Mesendoderm (in vitro differentiated cells): Measurements from ENCODE around the gene LTV1.
A peak's percentile ranks its signal among the peaks of the same experiment; 100 is the strongest.

ENCODE experiments used
- DNase-seq: peaks from one replicate; pipeline ENCODE4 v3.0.0; 2013
- H2AK5ac ChIP-seq: 2 replicates; pipeline ENCODE4 v1.6.1; 2013; ENCODE audit warnings: low read length, inconsistent platforms
- H2BK120ac ChIP-seq: 2 replicates; pipeline ENCODE4 v1.6.1; 2013; ENCODE audit warnings: low read depth, mild to moderate bottlenecking, low read length, moderate library complexity, mixed read lengths
- H2BK15ac ChIP-seq: replicated peaks from 2 replicates; pipeline ENCODE4 v1.6.1; 2013; ENCODE audit warnings: low read depth, mild to moderate bottlenecking, moderate library complexity
- H2BK5ac ChIP-seq: 2 replicates; pipeline ENCODE4 v1.6.1; 2013; ENCODE audit warnings: low read length, inconsistent platforms
- H3K18ac ChIP-seq: 2 replicates; pipeline ENCODE4 v1.6.1; 2013; ENCODE audit warnings: mild to moderate bottlenecking, low read length, mixed read lengths
- H3K23ac ChIP-seq: one replicate; pipeline ENCODE4 v1.6.1; 2013; ENCODE audit warnings: low read length
- H3K27ac ChIP-seq: 2 replicates; pipeline ENCODE4 v1.5.1; 2013; ENCODE audit warnings: low read depth, mild to moderate bottlenecking, inconsistent platforms, low read length, moderate library complexity
- H3K27me3 ChIP-seq: 2 replicates; pipeline ENCODE4 v1.6.1; 2013; ENCODE audit warnings: low read length, control low read depth, mild to moderate bottlenecking, inconsistent platforms; ENCODE audit not compliant: insufficient read depth, poor library complexity
- H3K36me3 ChIP-seq: 2 replicates; pipeline ENCODE4 v1.6.1; 2013; ENCODE audit warnings: low read length, inconsistent platforms; ENCODE audit not compliant: control insufficient read depth, insufficient read depth
- H3K4ac ChIP-seq: one replicate; pipeline ENCODE4 v1.6.1; 2013; ENCODE audit warnings: low read depth, mild to moderate bottlenecking, low read length, moderate library complexity
- H3K4me1 ChIP-seq: 2 replicates; pipeline ENCODE4 v1.6.1; 2013; ENCODE audit warnings: low read depth, low read length, inconsistent platforms; ENCODE audit not compliant: control insufficient read depth
- H3K4me2 ChIP-seq: 2 replicates; pipeline ENCODE4 v1.6.1; 2013; ENCODE audit warnings: low read length
- H3K4me3 ChIP-seq: 2 replicates; pipeline ENCODE4 v1.5.1; 2013; ENCODE audit warnings: mild to moderate bottlenecking, low read length
- H3K56ac ChIP-seq: one replicate; pipeline ENCODE4 v1.6.1; 2013; ENCODE audit warnings: low read length
- H3K79me1 ChIP-seq: 2 replicates; pipeline ENCODE4 v1.6.1; 2013; ENCODE audit warnings: low read length, inconsistent platforms
- H3K79me2 ChIP-seq: 2 replicates; pipeline ENCODE4 v1.6.1; 2013; ENCODE audit warnings: mild to moderate bottlenecking, low read length; ENCODE audit not compliant: control insufficient read depth, insufficient read depth
- H3K9ac ChIP-seq: 2 replicates; pipeline ENCODE4 v1.6.1; 2013; ENCODE audit warnings: low read length, inconsistent platforms
- H4K5ac ChIP-seq: one replicate; pipeline ENCODE4 v1.6.1; 2013; ENCODE audit warnings: low read length
- H4K8ac ChIP-seq: one replicate; pipeline ENCODE4 v1.6.1; 2013; ENCODE audit warnings: low read depth, mild to moderate bottlenecking, control low read depth, low read length, moderate library complexity
- WGBS: extraction: QIAGEN DNeasy Blood & Tissue Kit; methylation state at CpG from one replicate; pipeline ENCODE4 v1.1.7; 2013; ENCODE audit warnings: low lambda C conversion rate, missing lambda C conversion rate; ENCODE audit not compliant: insufficient coverage; ENCODE audit errors: extremely low coverage; 5-methylcytosine and 5-hydroxymethylcytosine counted together

The LTV1 gene

DNA sequence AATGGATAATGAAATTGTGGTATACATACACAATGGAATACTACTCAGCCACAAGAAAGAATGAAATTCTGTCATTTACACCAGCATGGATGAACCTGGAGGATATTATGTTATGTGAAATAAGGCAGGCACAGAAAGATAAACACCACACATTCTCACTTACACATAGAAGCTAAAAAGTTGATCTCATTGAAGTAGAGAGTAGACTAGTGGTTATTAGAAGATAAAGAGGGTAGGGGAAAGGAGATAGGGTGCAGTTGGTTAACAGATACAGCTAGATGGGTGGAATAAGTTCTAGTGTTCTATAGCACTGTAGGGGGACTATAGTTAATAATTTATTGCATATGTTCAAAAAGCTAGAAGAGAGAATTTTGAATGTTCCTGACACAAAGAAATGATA, 25.5 kb upstream of the LTV1 start:
- H3K4me3 ChIP-seq = no peak overlapping the region
- no peak overlapping the region for H3K4me2 ChIP-seq
- no peak overlapping the region for H3K4ac ChIP-seq
- H3K79me2 ChIP-seq = no peaks in the 10 kb centered on the region
- H2BK15ac ChIP-seq = no peak overlapping the region
- no peak overlapping the region for H3K18ac ChIP-seq
- H3K4me1 ChIP-seq = no peaks in the 10 kb centered on the region
- H2BK120ac ChIP-seq = no peak overlapping the region
- H3K9ac ChIP-seq = no peak overlapping the region
- H3K36me3 ChIP-seq = no peaks in the 10 kb centered on the region
- H4K5ac ChIP-seq = no peak overlapping the region
- no peak overlapping the region for H3K23ac ChIP-seq
- no peak overlapping the region for H2AK5ac ChIP-seq
- no peaks in the 10 kb centered on the region for H3K79me1 ChIP-seq
- no peak for DNase-seq
- no peak overlapping the region for H3K56ac ChIP-seq
- no peak overlapping the region for H2BK5ac ChIP-seq
- H3K27me3 ChIP-seq = no peaks in the 10 kb centered on the region
- H4K8ac ChIP-seq = no peak overlapping the region
- H3K27ac ChIP-seq = no peak overlapping the region

DNA sequence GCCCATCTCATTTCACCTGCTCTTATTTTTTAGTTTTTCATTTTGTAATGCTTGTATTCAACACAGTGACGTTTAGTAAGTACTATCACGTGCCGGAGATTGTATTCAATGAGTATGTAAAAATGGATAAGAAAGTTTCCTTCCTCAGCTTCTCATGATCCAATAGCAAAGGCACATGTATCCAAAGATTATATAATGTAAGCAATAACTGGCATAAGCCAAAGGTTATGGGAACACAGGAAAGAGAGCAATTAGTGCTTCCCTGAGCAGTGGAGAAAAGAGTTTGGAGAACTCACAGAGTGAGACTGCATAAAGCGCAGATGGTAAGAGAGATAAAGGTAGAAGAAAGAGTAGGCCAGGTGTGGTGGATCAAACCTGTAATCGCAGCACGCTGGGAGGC, 21.8 kb upstream of the LTV1 start:
- no peak overlapping the region for H3K18ac ChIP-seq
- H2BK120ac ChIP-seq = no peak overlapping the region
- no CpG with 5 or more reads among the region's 6 CpGs for WGBS
- no peaks in the 10 kb centered on the region for H3K36me3 ChIP-seq
- H3K4me1 ChIP-seq = no peaks in the 10 kb centered on the region
- no peak for DNase-seq
- no peak overlapping the region for H2BK5ac ChIP-seq
- H3K27me3 ChIP-seq = no peaks in the 10 kb centered on the region
- no peak overlapping the region for H3K4ac ChIP-seq
- H3K79me1 ChIP-seq = no peaks in the 10 kb centered on the region
- H3K4me2 ChIP-seq = no peak overlapping the region
- H3K56ac ChIP-seq = no peak overlapping the region
- no peak overlapping the region for H3K9ac ChIP-seq
- no peak overlapping the region for H2AK5ac ChIP-seq
- H3K79me2 ChIP-seq = no peaks in the 10 kb centered on the region
- H4K5ac ChIP-seq = no peak overlapping the region
- no peak overlapping the region for H3K27ac ChIP-seq
- no peak overlapping the region for H3K23ac ChIP-seq
- no peak overlapping the region for H4K8ac ChIP-seq
- no peak overlapping the region for H3K4me3 ChIP-seq
- H2BK15ac ChIP-seq = no peak overlapping the region

DNA sequence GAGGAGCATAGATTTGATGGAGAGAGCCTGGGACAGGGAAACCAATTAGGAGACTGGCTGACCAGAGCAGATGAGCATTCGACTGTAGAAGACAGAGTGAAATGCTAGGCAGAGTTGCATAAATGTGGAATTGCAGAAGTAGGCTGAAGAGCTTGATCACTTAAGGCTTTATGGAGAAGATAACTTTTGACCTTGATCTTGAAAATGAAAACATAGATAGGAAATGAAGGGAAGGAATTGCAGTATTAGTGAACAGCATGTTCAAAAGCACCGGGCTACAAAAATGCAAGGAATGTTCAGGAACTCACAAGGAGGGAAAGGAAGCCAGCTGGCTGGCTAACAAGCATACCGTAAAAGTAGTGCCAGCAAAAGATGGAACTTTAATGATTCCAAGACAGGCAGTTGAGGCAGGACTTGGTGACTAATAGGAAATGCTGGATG, 20.5 kb upstream of the LTV1 start:
- no peaks in the 10 kb centered on the region for H3K36me3 ChIP-seq
- no peaks in the 10 kb centered on the region for H3K79me1 ChIP-seq
- no peak overlapping the region for H2BK15ac ChIP-seq
- no peak overlapping the region for H3K4me3 ChIP-seq
- no peak overlapping the region for H3K4ac ChIP-seq
- DNase-seq = peak; percentile 48
- no peak overlapping the region for H3K4me2 ChIP-seq
- H3K56ac ChIP-seq = no peak overlapping the region
- H3K27me3 ChIP-seq = no peaks in the 10 kb centered on the region
- no peaks in the 10 kb centered on the region for H3K79me2 ChIP-seq
- H3K9ac ChIP-seq = no peak overlapping the region
- no peak overlapping the region for H4K8ac ChIP-seq
- no CpG with 5 or more reads among the region's 3 CpGs for WGBS
- no peak overlapping the region for H3K23ac ChIP-seq
- H3K18ac ChIP-seq = no peak overlapping the region
- no peaks in the 10 kb centered on the region for H3K4me1 ChIP-seq
- H4K5ac ChIP-seq = no peak overlapping the region
- no peak overlapping the region for H2BK120ac ChIP-seq
- no peak overlapping the region for H2BK5ac ChIP-seq
- H3K27ac ChIP-seq = no peak overlapping the region
- no peak overlapping the region for H2AK5ac ChIP-seq

DNA sequence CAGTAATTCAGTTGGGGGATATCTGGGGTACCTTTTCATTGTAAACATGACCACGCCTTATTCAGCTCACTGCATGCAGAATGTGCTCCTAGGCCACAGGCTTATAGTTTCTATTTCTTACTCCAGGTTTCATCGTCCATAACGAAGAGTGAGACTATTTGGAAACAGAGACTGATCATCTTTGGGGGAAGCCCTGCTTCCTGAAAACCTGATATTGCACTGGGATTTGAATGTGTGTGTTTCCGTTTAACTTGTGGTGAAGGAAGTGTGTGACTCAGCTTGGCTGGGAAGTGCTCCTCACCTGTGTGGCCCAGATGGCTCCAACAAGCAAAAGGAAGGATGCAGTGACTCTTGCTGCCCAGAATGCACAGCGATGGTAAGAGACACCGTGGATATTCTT, 19.6 kb upstream of the LTV1 start:
- H3K9ac ChIP-seq = no peak overlapping the region
- no peak overlapping the region for H3K4ac ChIP-seq
- H2BK120ac ChIP-seq = no peak overlapping the region
- H2AK5ac ChIP-seq = no peak overlapping the region
- no peak overlapping the region for H2BK15ac ChIP-seq
- no peak overlapping the region for H3K18ac ChIP-seq
- no peak overlapping the region for H4K8ac ChIP-seq
- H2BK5ac ChIP-seq = no peak overlapping the region
- H3K4me3 ChIP-seq = no peak overlapping the region
- H3K23ac ChIP-seq = no peak overlapping the region
- H3K79me1 ChIP-seq = no peaks in the 10 kb centered on the region
- no peaks in the 10 kb centered on the region for H3K27me3 ChIP-seq
- no CpG with 5 or more reads among the region's 6 CpGs for WGBS
- no peak overlapping the region for H3K56ac ChIP-seq
- no peak overlapping the region for H3K4me2 ChIP-seq
- no peak for DNase-seq
- no peak overlapping the region for H3K27ac ChIP-seq
- H3K36me3 ChIP-seq = no peaks in the 10 kb centered on the region
- no peak overlapping the region for H4K5ac ChIP-seq
- no peaks in the 10 kb centered on the region for H3K79me2 ChIP-seq
- H3K4me1 ChIP-seq = no peaks in the 10 kb centered on the region

DNA sequence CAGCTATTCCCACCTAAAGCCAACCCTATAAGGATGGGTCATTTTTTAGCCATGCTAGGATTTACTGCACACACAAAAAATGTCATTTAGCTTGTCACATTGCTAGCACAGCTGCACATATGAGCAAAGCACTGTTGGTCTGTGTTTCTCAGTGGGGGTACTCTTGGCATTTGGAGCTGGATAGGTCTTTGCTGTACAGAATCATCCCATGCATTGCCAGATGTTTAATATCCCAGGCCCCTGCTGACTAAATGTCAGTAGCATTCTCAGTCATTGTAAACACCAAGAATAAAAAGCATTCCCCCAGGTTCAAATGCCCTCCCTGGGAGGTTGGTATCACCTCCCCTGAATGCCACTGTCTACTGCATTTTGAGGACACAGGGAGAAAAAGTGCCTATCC, 14.6 kb upstream of the LTV1 start:
- Histone ChIP-seq H3K4me1 (no peaks in the 10 kb centered on the region), H3K4me3 (no peak overlapping the region), H2AK5ac (no peak overlapping the region), H3K18ac (no peak overlapping the region), H3K79me1 (no peaks in the 10 kb centered on the region), H4K5ac (no peak overlapping the region), H3K27ac (no peak overlapping the region), H2BK5ac (no peak overlapping the region), H2BK120ac (no peak overlapping the region), H3K36me3 (no peaks in the 10 kb centered on the region), H3K4me2 (no peak overlapping the region), H2BK15ac (no peak overlapping the region), H3K9ac (no peak overlapping the region), H3K23ac (no peak overlapping the region), H3K27me3 (no peaks in the 10 kb centered on the region), H4K8ac (no peak overlapping the region), H3K56ac (no peak overlapping the region), H3K79me2 (no peaks in the 10 kb centered on the region), H3K4ac (no peak overlapping the region)
- DNase-seq = no peak

DNA sequence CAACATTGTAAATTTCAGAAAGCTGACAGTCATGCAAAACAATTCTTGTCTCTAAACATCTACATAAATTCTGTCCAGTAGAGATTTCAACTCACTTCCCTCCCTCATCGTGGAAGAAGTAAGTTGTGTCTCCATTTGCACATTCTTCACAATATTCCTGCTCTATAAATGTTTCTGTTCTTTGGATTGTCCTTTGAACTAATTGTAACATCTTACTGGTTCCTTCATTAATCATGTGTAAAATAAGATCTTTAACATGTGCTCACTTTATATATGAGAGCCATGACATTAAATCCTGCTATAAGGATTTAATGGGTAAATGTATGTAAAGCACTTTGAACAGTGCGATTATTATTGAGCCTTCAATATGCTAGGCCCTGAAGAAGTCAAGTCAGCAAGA, 7.0 kb upstream of the LTV1 start:
- H3K56ac ChIP-seq = no peak overlapping the region
- H4K8ac ChIP-seq = no peak overlapping the region
- H3K27me3 ChIP-seq = no peaks in the 10 kb centered on the region
- no peaks in the 10 kb centered on the region for H3K79me2 ChIP-seq
- H3K27ac ChIP-seq = no peak overlapping the region
- no peak overlapping the region for H2BK120ac ChIP-seq
- no peaks in the 10 kb centered on the region for H3K4me1 ChIP-seq
- no peaks in the 10 kb centered on the region for H3K79me1 ChIP-seq
- no CpG with 5 or more reads among the region's 2 CpGs for WGBS
- H3K4ac ChIP-seq = no peak overlapping the region
- no peak for DNase-seq
- no peak overlapping the region for H3K4me3 ChIP-seq
- H3K36me3 ChIP-seq = no peaks in the 10 kb centered on the region
- H3K9ac ChIP-seq = no peak overlapping the region
- H2BK5ac ChIP-seq = no peak overlapping the region
- H2AK5ac ChIP-seq = no peak overlapping the region
- no peak overlapping the region for H4K5ac ChIP-seq
- H2BK15ac ChIP-seq = no peak overlapping the region
- H3K23ac ChIP-seq = no peak overlapping the region
- H3K18ac ChIP-seq = no peak overlapping the region
- H3K4me2 ChIP-seq = no peak overlapping the region
